Mononuclear cell (primary cell): ENCODE results near the gene PIP5K1A. TPM values are rescaled to one million over a fixed set of nuclear protein-coding genes. Genes with fewer than 3 reads are reported as not detected.
"Not testable (repeated sequence)": the region's sequence is repeated elsewhere in the genome, so short reads cannot be mapped to it uniquely, and the experiment has no call there.

ENCODE experiments used
- H3K27me3 ChIP-seq: 2 replicates; pipeline ENCODE4 v1.6.0; 2011; ENCODE audit warnings: low read length, control low read depth; ENCODE audit not compliant: insufficient read depth
- H3K4me1 ChIP-seq: 2 replicates; pipeline ENCODE4 v1.5.1; 2011; ENCODE audit warnings: mild to moderate bottlenecking, low read length, control low read depth; ENCODE audit not compliant: insufficient read depth
- H3K4me3 ChIP-seq: 2 replicates; pipeline ENCODE4 v1.5.1; 2011; ENCODE audit warnings: mild to moderate bottlenecking, low read length, moderate library complexity
- H3K9me3 ChIP-seq: 2 replicates; pipeline ENCODE4 v1.5.1; 2011; ENCODE audit warnings: low read depth, mild to moderate bottlenecking, control low read depth, low read length
- total RNA-seq: library from RNA; depleted of rRNA; stranded (reverse); fragments of >200 nt; gene quantifications from one replicate; pipeline ENCODE4 v1.2.3, GENCODE V29; 2012

Gene PIP5K1A
- total RNA-seq, 1 donor, result 46.7 TPM

DNA sequence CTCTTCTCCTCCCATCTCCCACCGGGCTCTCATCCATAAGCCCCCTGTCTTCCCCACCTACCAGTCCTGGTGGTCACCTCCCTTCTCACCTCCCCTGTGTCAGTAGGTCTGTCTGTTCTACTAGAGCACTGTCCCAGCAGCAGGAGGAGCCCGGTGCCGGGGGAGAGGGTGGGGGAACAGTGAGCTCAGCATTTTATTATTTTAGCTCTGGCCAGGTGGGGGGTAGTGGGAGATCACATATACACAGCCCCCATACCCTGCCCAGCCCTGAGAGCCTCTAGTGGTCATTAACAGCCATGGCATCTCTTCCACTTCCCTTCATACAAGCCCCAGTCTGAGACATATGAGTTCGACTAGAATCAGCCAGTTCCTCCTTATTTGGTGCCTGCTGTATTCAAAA, 22.5 kb upstream of the PIP5K1A start, which contains the start of gene TMOD4:
Gene TMOD4 (minus strand): TSS at position 119 of the 400 bp plus-strand sequence. CDS start 1,106 bp downstream, outside the sequence.
- Histone ChIP-seq H3K4me3 (no peak within 1 kb of the TSS), H3K9me3 (no peaks in the 10 kb centered on the region), H3K4me1 (no peaks in the 10 kb centered on the region), H3K27me3 (no peaks in the 10 kb centered on the region)

DNA sequence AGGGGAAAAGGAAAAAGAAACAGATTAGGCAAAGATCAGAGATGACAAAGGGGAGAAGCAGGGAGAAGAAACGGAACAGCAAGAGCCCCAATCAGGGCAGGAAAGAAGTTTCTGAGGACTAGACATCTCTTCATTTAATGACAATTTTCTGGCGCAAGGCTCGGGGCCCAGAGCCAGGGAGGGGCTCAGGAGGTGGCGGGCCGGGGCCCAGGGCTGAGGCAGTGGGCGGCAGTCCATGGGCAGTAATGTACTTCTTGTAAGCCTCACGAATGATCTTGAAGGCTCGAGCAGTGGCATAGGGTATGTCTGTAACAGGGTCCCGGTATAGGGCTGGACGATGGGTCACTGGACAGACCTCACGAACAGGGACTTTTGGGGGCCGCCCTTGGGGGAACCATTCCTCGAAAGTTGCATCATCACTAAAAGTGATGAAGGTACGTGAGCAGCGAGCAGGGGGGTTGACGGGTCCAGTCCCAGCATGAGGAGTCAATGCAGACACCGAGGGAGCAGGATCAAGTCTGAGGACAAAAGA, 21.8 kb upstream of the PIP5K1A start:
- Histone ChIP-seq H3K9me3 (no peaks in the 10 kb centered on the region), H3K27me3 (no peaks in the 10 kb centered on the region), H3K4me3 (no peak overlapping the region), H3K4me1 (no peaks in the 10 kb centered on the region)

GRCh38 chr1:151184211-151184610, 14.1 kb upstream of the PIP5K1A start:
- no peaks in the 10 kb centered on the region for H3K27me3 ChIP-seq

GRCh38 chr1:151187205-151187604, 11.1 kb upstream of the PIP5K1A start:
- Histone ChIP-seq H3K9me3 (no peaks in the 10 kb centered on the region), H3K27me3 (no peaks in the 10 kb centered on the region), H3K4me3 (no peak overlapping the region), H3K4me1 (peaks cover 24% of the 10 kb centered on the region)

More at GRCh38 chr1:151184211-151184610, 14.1 kb upstream of the PIP5K1A start:
- H3K4me1 ChIP-seq, result peaks cover 14% of the 10 kb centered on the region
- H3K4me3 ChIP-seq, result no peak overlapping the region
- no peaks in the 10 kb centered on the region for H3K9me3 ChIP-seq

GRCh38 chr1:151188667-151189066, 9.7 kb upstream of the PIP5K1A start:
- H3K9me3 ChIP-seq, H3K27me3 ChIP-seq, H3K4me3 ChIP-seq: not testable (repeated sequence)
- peaks cover 24% of the 10 kb centered on the region for H3K4me1 ChIP-seq

DNA sequence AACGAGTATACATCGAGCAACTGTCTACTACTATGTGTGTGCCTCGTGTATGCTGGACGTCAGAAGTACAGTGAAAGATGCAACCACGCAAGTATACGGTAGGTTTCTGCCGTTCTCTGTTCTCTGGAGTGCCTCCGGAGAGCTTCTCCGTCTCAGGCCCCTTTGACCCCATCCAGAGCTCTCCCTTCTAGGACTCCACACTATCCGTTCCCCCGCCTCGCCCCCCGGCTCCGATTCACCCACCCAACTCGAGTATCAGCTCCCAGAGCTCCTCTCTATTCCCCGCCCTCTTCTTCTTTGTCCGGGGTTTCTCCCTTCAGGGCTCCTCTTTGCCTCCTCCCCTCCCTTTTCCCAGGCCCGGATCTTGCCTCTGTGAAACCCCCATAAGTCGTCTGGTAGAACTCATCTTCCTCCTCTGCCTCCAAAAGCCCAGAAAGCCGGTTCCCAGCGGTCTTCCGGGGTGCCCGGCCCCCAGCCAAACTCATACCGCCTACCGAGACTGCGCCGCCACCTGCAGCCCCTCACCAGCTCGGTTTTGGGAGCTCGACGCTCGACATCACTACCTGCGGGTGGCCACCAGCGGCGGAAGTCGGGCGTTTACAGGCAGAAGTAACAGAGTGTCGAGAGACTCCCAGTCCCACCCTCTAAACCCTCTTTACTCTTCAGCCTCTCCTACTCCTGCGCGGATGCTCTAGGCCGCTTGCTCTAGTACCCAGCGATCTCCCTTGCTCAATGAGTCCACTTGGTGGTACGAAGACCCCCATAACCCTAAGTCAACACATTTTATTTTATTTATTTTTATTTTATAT, 8.5 kb upstream of the PIP5K1A start, which contains the start of gene VPS72:
Gene VPS72 (minus strand): TSS at position 561 of the 809 bp plus-strand sequence. CDS start 76 bp downstream, at position 485.
- Histone ChIP-seq H3K4me3 (peak within 1 kb of the TSS; percentile 76), H3K9me3 (no peaks in the 10 kb centered on the region), H3K27me3 (no peaks in the 10 kb centered on the region), H3K4me1 (peaks cover 24% of the 10 kb centered on the region)

- H3K27me3 ChIP-seq, result no peaks in the 10 kb centered on the region
- H3K4me3 ChIP-seq, result no peak overlapping the region
- peaks cover 24% of the 10 kb centered on the region for H3K4me1 ChIP-seq
- H3K9me3 ChIP-seq, result no peaks in the 10 kb centered on the region
Measured at GRCh38 chr1:151192047-151192446, 6.3 kb upstream of the PIP5K1A start.

- H3K27me3 ChIP-seq, result no peaks in the 10 kb centered on the region
- H3K4me1 ChIP-seq, result peaks cover 26% of the 10 kb centered on the region
- H3K9me3 ChIP-seq, result no peaks in the 10 kb centered on the region
- H3K4me3 ChIP-seq, result no peak overlapping the region
Measured at GRCh38 chr1:151193304-151193703, 5.0 kb upstream of the PIP5K1A start.

- no peaks in the 10 kb centered on the region for H3K9me3 ChIP-seq
- H3K4me1 ChIP-seq, result peaks cover 20% of the 10 kb centered on the region
- no peaks in the 10 kb centered on the region for H3K27me3 ChIP-seq
- no peak overlapping the region for H3K4me3 ChIP-seq
Measured at GRCh38 chr1:151193856-151194255, 4.5 kb upstream of the PIP5K1A start.

DNA sequence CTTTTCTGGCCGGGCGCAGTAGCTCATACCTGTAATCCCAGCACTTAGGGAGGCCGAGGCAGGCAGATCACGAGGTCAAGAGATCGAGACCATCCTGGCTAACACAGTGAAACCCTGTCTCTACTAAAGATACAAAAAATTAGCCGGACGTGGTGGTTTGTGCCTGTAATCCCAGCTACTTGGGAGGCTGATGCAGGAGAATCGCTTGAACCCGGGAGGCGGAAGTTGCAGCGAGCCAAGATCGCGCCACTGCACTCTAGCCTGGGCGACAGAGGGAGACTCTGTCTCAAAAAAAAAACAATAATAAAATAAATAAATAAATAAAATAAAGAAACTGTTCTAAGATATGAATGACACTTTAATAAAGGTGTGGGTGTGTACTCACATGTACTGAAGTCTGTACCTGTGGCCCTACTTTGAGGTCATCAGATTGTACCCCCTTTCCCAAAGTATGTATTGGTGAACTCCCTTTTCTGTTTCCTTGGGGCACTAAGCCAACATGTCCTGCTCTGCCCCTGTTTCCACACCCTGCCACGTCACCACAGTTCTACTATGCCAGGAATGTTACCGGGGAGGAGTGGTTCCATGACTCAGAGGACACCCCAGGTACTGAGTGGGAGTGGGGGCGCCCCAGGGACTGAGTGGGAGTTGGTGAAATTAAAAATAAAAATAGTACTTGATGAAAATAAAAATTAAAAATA, 3.3 kb upstream of the PIP5K1A start:
- not testable (repeated sequence) for H3K4me3 ChIP-seq, H3K27me3 ChIP-seq, H3K9me3 ChIP-seq
- peaks cover 24% of the 10 kb centered on the region for H3K4me1 ChIP-seq

GRCh38 chr1:151196292-151196800, 2.0 kb upstream of the PIP5K1A start:
- no peak overlapping the region for H3K4me3 ChIP-seq
- H3K27me3 ChIP-seq, result no peaks in the 10 kb centered on the region

DNA sequence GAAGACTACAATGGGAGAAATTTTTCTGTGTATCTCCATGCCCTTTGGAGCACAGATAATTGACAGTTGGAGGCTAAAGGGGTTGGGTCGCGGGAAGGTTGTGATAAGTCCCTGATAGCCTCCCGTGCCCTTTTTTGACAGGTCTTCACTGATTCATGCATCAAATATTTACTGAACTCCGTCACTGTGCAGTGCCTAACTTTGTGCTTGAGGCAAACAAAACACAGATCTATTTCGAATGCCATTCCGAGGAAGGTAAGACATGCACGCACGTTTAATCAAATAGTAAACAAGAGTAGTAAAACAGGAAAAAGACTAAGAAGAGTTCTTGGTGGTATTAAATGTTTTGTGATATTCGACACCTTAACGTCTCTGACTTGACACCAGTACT, 494 bp upstream of the PIP5K1A start:
- no peaks in the 10 kb centered on the region for H3K9me3 ChIP-seq
- H3K4me1 ChIP-seq, result peaks cover 33% of the 10 kb centered on the region
- peak overlapping the region; percentile 80 for H3K4me3 ChIP-seq
- H3K27me3 ChIP-seq, result no peaks in the 10 kb centered on the region

More at GRCh38 chr1:151196292-151196800, 2.0 kb upstream of the PIP5K1A start:
- H3K9me3 ChIP-seq, result no peaks in the 10 kb centered on the region
- peaks cover 27% of the 10 kb centered on the region for H3K4me1 ChIP-seq

- H3K27me3 ChIP-seq, result no peaks in the 10 kb centered on the region
- peaks cover 33% of the 10 kb centered on the region for H3K4me1 ChIP-seq
- no peaks in the 10 kb centered on the region for H3K9me3 ChIP-seq
- peak overlapping the region; percentile 80 for H3K4me3 ChIP-seq
Measured at GRCh38 chr1:151199873-151200581, 1.7 kb downstream of the PIP5K1A start.

DNA sequence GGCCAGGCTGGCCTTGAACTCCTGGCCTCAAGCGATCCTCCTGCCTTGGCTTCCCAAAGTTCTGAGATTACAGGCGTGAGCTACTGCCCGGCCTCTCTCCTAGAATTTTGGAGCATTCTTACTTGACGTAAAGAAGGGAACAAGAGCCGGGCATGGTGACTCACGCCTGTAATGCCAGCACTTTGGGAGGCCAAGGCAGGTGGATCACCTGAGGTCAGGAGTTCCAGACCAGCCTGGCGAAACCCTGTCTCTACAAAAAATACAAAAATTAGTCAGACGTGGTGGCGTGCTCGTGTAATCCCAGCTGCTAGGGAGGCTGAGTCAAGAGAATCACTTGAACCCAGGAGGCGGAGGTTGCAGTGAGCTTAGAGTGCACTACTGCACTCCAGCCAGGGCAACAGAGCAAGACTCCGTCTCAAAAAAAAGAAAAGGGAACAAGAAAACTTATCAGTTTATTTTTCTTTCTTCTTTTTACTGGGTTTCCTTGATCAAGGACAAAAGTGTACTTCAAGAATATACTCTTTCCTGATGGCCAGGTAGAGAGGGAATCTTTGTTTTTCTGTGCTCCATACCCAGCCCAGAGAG, 7.1 kb downstream of the PIP5K1A start:
- H3K4me1 ChIP-seq, result peaks cover 12% of the 10 kb centered on the region
- H3K9me3 ChIP-seq, H3K4me3 ChIP-seq, H3K27me3 ChIP-seq: not testable (repeated sequence)
